Calu3 (cell line): ENCODE measurements around the gene CD37. TPM values are rescaled to one million over a fixed set of nuclear protein-coding genes. Genes with fewer than 3 reads are reported as not detected.

Experiments
- BruUV-seq: library from RNA; stranded (reverse); fragments of 400-500 nt; replicated peaks from 2 replicates; lab custom pipeline; 2021; lab: Mats Ljungman, UMichigan
- CTCF ChIA-PET: fragments of 300-600 bp; sonication (Branson Sonifier 250); formaldehyde crosslinking; loops from one replicate; lab custom pipeline; 2022; ENCODE audit warnings: antibody characterized with exemption; lab: Charles Lee
- DNase-seq: peaks from one replicate; pipeline ENCODE4 v3.0.0; 2022
- H3K27ac Mint-ChIP-seq: one replicate; pipeline ENCODE4 v1.8.0; 2022; ENCODE audit warnings: mixed read lengths; ENCODE audit not compliant: unreplicated experiment
- H3K27me3 Mint-ChIP-seq: one replicate; pipeline ENCODE4 v1.8.0; 2022; ENCODE audit warnings: mixed read lengths; ENCODE audit not compliant: unreplicated experiment
- H3K36me3 Mint-ChIP-seq: one replicate; pipeline ENCODE4 v1.8.0; 2022; ENCODE audit warnings: mild to moderate bottlenecking, moderate library complexity, mixed read lengths; ENCODE audit not compliant: insufficient read depth, unreplicated experiment
- H3K4me1 Mint-ChIP-seq: one replicate; pipeline ENCODE4 v1.8.0; 2022; ENCODE audit warnings: mild to moderate bottlenecking, low read depth, mixed read lengths; ENCODE audit not compliant: unreplicated experiment
- H3K4me3 Mint-ChIP-seq: one replicate; pipeline ENCODE4 v1.8.0; 2022; ENCODE audit warnings: mild to moderate bottlenecking, low read depth, moderate library complexity, mixed read lengths; ENCODE audit not compliant: unreplicated experiment
- H3K9me3 Mint-ChIP-seq: one replicate; pipeline ENCODE4 v1.8.0; 2022; ENCODE audit warnings: low read depth, mixed read lengths; ENCODE audit not compliant: unreplicated experiment
- CTCF ChIP-seq: fragments of 200-600 bp; IDR thresholded peaks from one replicate; pipeline ENCODE4 v1.8.0; 2022; ENCODE audit warnings: antibody characterized with exemption; ENCODE audit not compliant: unreplicated experiment
- intact Hi-C: fragments of 100-400 bp; cut with micrococcal nuclease; formaldehyde crosslinking; loops from one replicate; pipeline ENCODE4 v1.10.0; 2022; ENCODE audit not compliant: unreplicated experiment
- microRNA-seq: library from miRNA; unstranded; fragments of <30 nt; microRNA quantifications from one replicate; pipeline ENCODE4 v1.2.0, GENCODE V29; 2022
- total RNA-seq: library from RNA; stranded (reverse); gene quantifications from 2 replicates; pipeline ENCODE4 v1.2.3, GENCODE V29; 2022

CD37 gene
- total RNA-seq, 1 experiment from 2014 or later = not detected

- peaks cover 9% of the 10 kb centered on the region for H3K4me1 Mint-ChIP-seq
- intact Hi-C loops = no loop called here
- H3K36me3 Mint-ChIP-seq = no peaks in the 10 kb centered on the region
- BruUV-seq = no TSS peak
- no peak for DNase-seq
- CTCF ChIA-PET = no interaction called here
- TF ChIP-seq CTCF = no peak
- H3K27me3 Mint-ChIP-seq = peaks cover 59% of the 10 kb centered on the region
- H3K4me3 Mint-ChIP-seq = no peak overlapping the region
- no peaks in the 10 kb centered on the region for H3K9me3 Mint-ChIP-seq
- no peak overlapping the region for H3K27ac Mint-ChIP-seq
Measured at GRCh38 chr19:49389406-49389805, 54.2 kb downstream of the CD37 start.

Small RNA genes lying within 50 kb of the gene (microRNA-seq; reads per million reads assigned to microRNA genes)
- not detected for gene MIR4324

Other genes starting within 250 kb of the CD37 start
- gene SNRNP70, start 250.0 kb upstream of the CD37 start, total RNA-seq = 310 and 325 TPM in 2 replicates
- 7.0 and 7.5 TPM in 2 replicates for gene LIN7B, start 221.0 kb upstream of the CD37 start, total RNA-seq
- 1.9 and 2.0 TPM in 2 replicates for gene C19orf73, start 216.3 kb upstream of the CD37 start, total RNA-seq
- gene PPFIA3, start 215.9 kb upstream of the CD37 start, total RNA-seq = 4.9 and 6.0 TPM in 2 replicates
- gene HRC, start 180.0 kb upstream of the CD37 start, total RNA-seq = not detected in 2 replicates
- 70.0 and 79.9 TPM in 2 replicates for gene TRPM4, start 177.6 kb upstream of the CD37 start, total RNA-seq
- not detected in 2 replicates for gene SLC6A16, start 10.2 kb upstream of the CD37 start, total RNA-seq
- 2.4 TPM in 2 replicates for gene TEAD2, start 27.0 kb downstream of the CD37 start, total RNA-seq
- not detected in 2 replicates for gene DKKL1, start 28.5 kb downstream of the CD37 start, total RNA-seq
- gene KASH5, start 52.8 kb downstream of the CD37 start, total RNA-seq = not detected in 2 replicates
- not detected in 2 replicates for gene PTH2, start 88.0 kb downstream of the CD37 start, total RNA-seq
- not detected in 2 replicates for gene GFY, start 90.0 kb downstream of the CD37 start, total RNA-seq
- gene SLC17A7, start 106.1 kb downstream of the CD37 start, total RNA-seq = not detected in 2 replicates
- 127 and 141 TPM in 2 replicates for gene PIH1D1, start 116.4 kb downstream of the CD37 start, total RNA-seq
- 34.4 and 36.1 TPM in 2 replicates for gene ALDH16A1, start 117.8 kb downstream of the CD37 start, total RNA-seq
- gene FLT3LG, start 138.8 kb downstream of the CD37 start, total RNA-seq = 4.8 and 7.1 TPM in 2 replicates
- 1,844 and 1,993 TPM in 2 replicates for gene RPL13A, start 152.2 kb downstream of the CD37 start, total RNA-seq
- gene RPS11, start 161.0 kb downstream of the CD37 start, total RNA-seq = 1,643 and 1,795 TPM in 2 replicates
- gene FCGRT, start 177.3 kb downstream of the CD37 start, total RNA-seq = 80.8 and 95.4 TPM in 2 replicates
- gene RCN3, start 192.6 kb downstream of the CD37 start, total RNA-seq = 5.0 and 7.6 TPM in 2 replicates
- 76.9 and 81.2 TPM in 2 replicates for gene NOSIP, start 245.2 kb downstream of the CD37 start, total RNA-seq
- 19.0 and 22.1 TPM in 2 replicates for gene PRRG2, start 245.9 kb downstream of the CD37 start, total RNA-seq